A673 (cell line): Measurements from ENCODE around the gene PRR23A. TPM values are rescaled to one million over a fixed set of nuclear protein-coding genes. Genes with fewer than 3 reads are reported as not detected.

Experiments
- BruUV-seq: library from RNA; stranded (reverse); fragments of 400-500 nt; replicated peaks from 2 replicates; lab custom pipeline; 2021; lab: Mats Ljungman, UMichigan
- CTCF ChIA-PET: fragments of 300-600 bp; sonication (Branson Sonifier 250); formaldehyde crosslinking; loops from one replicate; lab custom pipeline; 2022; ENCODE audit warnings: antibody characterized with exemption; lab: Charles Lee
- POLR2A ChIA-PET: fragments of 300-600 bp; sonication (Branson Sonifier 250); formaldehyde crosslinking; loops from one replicate; lab custom pipeline; 2022; ENCODE audit warnings: antibody characterized with exemption; ENCODE audit not compliant: low non-redundant PET; lab: Charles Lee
- DNase-seq: peaks from one replicate; pipeline ENCODE4 v3.0.0-alpha.2; 2015; ENCODE audit warnings: low spot score
- H3K27ac ChIP-seq: fragments of 200-600 bp; sonication (generic); 2 replicates; pipeline ENCODE4 v1.5.1; 2016; ENCODE audit warnings: mixed run types, low read depth, mild to moderate bottlenecking, mixed read lengths, antibody characterized with exemption, low read length; ENCODE audit not compliant: poor library complexity, severe bottlenecking
- H3K27me3 ChIP-seq: fragments of 200-600 bp; sonication (generic); replicated peaks from 2 replicates; pipeline ENCODE4 v1.6.1; 2017; ENCODE audit warnings: mixed run types, low read depth, mild to moderate bottlenecking, mixed read lengths, antibody characterized with exemption, low read length; ENCODE audit not compliant: insufficient read depth, poor library complexity
- H3K36me3 ChIP-seq: fragments of 200-600 bp; sonication (generic); 2 replicates; pipeline ENCODE4 v1.6.1; 2016; ENCODE audit warnings: mixed run types, mild to moderate bottlenecking, mixed read lengths, antibody characterized with exemption, low read length; ENCODE audit not compliant: insufficient read depth, poor library complexity, severe bottlenecking
- H3K4me1 ChIP-seq: fragments of 200-600 bp; sonication (generic); 2 replicates; pipeline ENCODE4 v1.6.1; 2017; ENCODE audit warnings: mixed run types, mild to moderate bottlenecking, mixed read lengths, antibody characterized with exemption, low read length; ENCODE audit not compliant: insufficient read depth, poor library complexity, severe bottlenecking
- H3K4me3 ChIP-seq: fragments of 200-600 bp; sonication (generic); 2 replicates; pipeline ENCODE4 v1.5.1; 2016; ENCODE audit warnings: low read depth, mixed run types, mild to moderate bottlenecking, mixed read lengths, low read length; ENCODE audit not compliant: poor library complexity, severe bottlenecking
- H3K9me3 ChIP-seq: fragments of 200-600 bp; sonication (generic); 2 replicates; pipeline ENCODE4 v1.6.1; 2016; ENCODE audit warnings: mixed run types, low read depth, mild to moderate bottlenecking, mixed read lengths, antibody characterized with exemption, low read length; ENCODE audit not compliant: poor library complexity, severe bottlenecking
- EZH2 ChIP-seq: fragments of 200-600 bp; sonication (generic); IDR thresholded peaks from 2 replicates; pipeline ENCODE4 v1.6.1; 2017; ENCODE audit warnings: borderline replicate concordance, low read depth, mild to moderate bottlenecking, mixed read lengths, antibody characterized with exemption, low read length; ENCODE audit not compliant: poor library complexity, severe bottlenecking
- intact Hi-C: fragments of 100-400 bp; cut with micrococcal nuclease; formaldehyde crosslinking; loops from one replicate; pipeline ENCODE4 v1.10.0; 2022; ENCODE audit not compliant: unreplicated experiment
- total RNA-seq: library from RNA; stranded (reverse); gene quantifications from 2 replicates; pipeline ENCODE4 v1.2.3, GENCODE V29; 2021
- TF ChIP-seq, protein P1 (sequence below): fragments of 300-800, 200-600 bp; sonication (generic); conservative IDR thresholded peaks from 2 replicates; pipeline ENCODE4 v1.5.1; 2017; ENCODE audit warnings: low read depth, mild to moderate bottlenecking, antibody characterized with exemption, low read length, moderate library complexity, mixed read lengths

The PRR23A gene
- total RNA-seq, 1 experiment from 2014 or later = not detected

DNA sequence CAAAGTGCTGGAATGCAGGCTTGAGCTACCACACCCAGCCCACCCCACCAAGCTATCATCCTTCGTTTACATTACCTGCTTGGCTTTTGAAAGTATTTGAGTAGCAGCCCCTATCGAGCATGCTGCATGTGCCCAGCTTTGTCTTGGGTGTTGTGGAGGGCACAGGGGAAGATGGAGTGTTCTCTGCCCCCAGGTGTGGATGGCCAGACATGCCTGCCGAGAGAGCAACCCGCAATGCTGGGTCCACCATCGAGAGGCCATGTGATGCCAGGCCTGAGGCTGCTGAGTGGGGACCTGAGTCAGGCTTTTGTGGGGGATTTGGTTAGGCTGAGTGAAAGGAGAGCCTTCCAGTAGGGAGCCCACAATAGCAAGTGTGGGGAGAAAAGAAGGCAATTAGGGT lies 33.1 kb downstream of the PRR23A start:
- no peaks in the 10 kb centered on the region for H3K9me3 ChIP-seq
- no peak for TF ChIP-seq EZH2
- TF ChIP-seq, protein P1, sequence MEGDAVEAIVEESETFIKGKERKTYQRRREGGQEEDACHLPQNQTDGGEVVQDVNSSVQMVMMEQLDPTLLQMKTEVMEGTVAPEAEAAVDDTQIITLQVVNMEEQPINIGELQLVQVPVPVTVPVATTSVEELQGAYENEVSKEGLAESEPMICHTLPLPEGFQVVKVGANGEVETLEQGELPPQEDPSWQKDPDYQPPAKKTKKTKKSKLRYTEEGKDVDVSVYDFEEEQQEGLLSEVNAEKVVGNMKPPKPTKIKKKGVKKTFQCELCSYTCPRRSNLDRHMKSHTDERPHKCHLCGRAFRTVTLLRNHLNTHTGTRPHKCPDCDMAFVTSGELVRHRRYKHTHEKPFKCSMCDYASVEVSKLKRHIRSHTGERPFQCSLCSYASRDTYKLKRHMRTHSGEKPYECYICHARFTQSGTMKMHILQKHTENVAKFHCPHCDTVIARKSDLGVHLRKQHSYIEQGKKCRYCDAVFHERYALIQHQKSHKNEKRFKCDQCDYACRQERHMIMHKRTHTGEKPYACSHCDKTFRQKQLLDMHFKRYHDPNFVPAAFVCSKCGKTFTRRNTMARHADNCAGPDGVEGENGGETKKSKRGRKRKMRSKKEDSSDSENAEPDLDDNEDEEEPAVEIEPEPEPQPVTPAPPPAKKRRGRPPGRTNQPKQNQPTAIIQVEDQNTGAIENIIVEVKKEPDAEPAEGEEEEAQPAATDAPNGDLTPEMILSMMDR = no peak
- H3K4me3 ChIP-seq = no peak overlapping the region
- no peaks in the 10 kb centered on the region for H3K27me3 ChIP-seq
- no peak for DNase-seq
- H3K27ac ChIP-seq = no peak overlapping the region
- no peaks in the 10 kb centered on the region for H3K4me1 ChIP-seq
- ChIA-PET CTCF (no interaction called here), POLR2A (no interaction called here)
- BruUV-seq = no TSS peak
- H3K36me3 ChIP-seq = no peaks in the 10 kb centered on the region
- intact Hi-C loops = no loop called here

- H3K4me3 ChIP-seq = no peak overlapping the region
- no peaks in the 10 kb centered on the region for H3K27me3 ChIP-seq
- no peak overlapping the region for H3K27ac ChIP-seq
- no peaks in the 10 kb centered on the region for H3K36me3 ChIP-seq
- ChIA-PET POLR2A (no interaction called here), CTCF (no interaction called here)
- TF ChIP-seq, protein P1 = no peak
- no peak for TF ChIP-seq EZH2
- no peaks in the 10 kb centered on the region for H3K4me1 ChIP-seq
- no peaks in the 10 kb centered on the region for H3K9me3 ChIP-seq
- DNase-seq = no peak
- intact Hi-C loops = no loop called here
- BruUV-seq = no TSS peak
Observed at GRCh38 chr3:138971766-138972320, 34.2 kb downstream of the PRR23A start.

DNA sequence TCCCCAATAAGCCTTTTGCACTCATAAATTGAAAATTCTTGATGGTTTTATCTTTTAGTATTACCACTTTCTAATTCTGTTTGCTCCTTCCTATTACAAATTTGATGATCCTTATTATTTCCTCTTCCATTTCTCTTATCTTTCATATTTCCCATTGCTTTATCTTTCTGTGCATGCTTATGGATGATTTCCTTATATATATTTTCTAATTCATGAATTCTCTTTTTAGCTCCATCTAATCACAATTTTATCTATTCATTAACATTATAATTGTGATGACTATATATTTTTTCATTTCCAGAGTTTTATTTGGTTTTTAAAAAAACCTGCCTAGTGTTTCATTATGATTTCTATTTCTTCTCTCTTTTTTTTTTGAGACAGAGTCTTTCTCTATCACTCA lies 41.1 kb downstream of the PRR23A start:
- Histone ChIP-seq H3K36me3 (no peaks in the 10 kb centered on the region), H3K27ac (no peak overlapping the region), H3K4me3 (no peak overlapping the region), H3K4me1 (no peaks in the 10 kb centered on the region), H3K9me3 (peaks cover 6% of the 10 kb centered on the region), H3K27me3 (peaks cover 20% of the 10 kb centered on the region)
- no TSS peak for BruUV-seq
- DNase-seq = no peak
- intact Hi-C loops = no loop called here
- POLR2A ChIA-PET = no interaction called here
- TF ChIP-seq EZH2 = no peak
- TF ChIP-seq, protein P1 = no peak
- CTCF ChIA-PET = no interaction called here
